ENCODE results near the gene GYS2. TPM values are rescaled to one million over a fixed set of nuclear protein-coding genes. Genes with fewer than 3 reads are reported as not detected.
A peak's percentile ranks its signal among the peaks of the same experiment; 100 is the strongest.

The GYS2 gene
- total RNA-seq, 2 donors from 2014 or later: not detected

DNA sequence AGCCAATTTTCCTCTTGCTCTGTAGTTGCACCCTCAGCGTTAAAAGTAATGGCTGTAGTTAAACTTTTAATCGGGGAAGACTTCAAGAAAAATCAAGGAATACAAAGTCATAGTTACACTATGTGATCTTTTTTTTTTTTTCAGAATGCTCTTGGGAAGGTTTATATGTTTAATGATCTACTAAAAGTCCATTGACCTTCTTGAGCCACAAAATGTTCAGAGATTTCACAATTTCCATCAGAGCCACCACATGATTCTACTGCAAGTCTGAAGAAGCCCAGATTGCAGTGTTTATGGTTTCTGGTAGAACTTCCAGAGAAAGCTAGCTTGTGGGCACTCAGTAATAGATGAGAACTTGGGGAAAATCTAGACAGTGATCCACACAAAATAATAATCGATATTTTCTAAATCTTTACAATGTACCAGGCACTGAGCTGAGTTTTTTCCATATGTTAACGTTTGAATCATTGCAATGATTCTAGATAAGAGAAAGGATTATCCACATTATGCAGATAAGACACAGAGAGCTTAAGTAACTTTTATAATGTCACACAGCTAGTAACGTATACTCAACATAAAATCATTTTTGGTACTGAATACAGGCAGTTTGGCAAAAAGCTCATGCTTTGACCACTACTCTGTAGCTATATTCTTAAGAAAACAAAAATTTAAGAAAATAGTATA is 38.3 kb downstream of the GYS2 start:
- DNase-seq (no peak), ATAC-seq (no peak)
- intact Hi-C loops (cut with DNase I, micrococcal nuclease): no loop called here

DNA sequence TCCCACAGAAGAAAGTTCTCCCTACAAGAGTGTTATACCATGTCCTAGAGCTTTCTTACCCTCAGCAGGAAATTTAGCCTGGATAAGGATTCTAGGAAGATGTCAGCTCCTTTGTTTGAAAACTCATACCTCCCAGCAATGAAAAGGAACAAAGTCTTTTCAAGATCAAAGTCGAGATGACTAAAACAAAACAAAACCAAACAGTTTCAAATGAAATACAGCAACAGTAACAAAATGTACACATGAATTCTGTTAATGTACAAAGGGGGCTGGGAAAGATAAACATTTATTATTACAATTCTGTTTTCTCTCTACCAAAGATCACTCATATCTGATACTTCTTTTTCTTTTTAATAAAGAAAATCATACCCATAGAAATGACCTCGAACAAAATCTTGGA is 41.8 kb downstream of the GYS2 start:
- ATAC-seq: no peak
- intact Hi-C loops (cut with DNase I, micrococcal nuclease): no loop called here
- no peak for DNase-seq

DNA sequence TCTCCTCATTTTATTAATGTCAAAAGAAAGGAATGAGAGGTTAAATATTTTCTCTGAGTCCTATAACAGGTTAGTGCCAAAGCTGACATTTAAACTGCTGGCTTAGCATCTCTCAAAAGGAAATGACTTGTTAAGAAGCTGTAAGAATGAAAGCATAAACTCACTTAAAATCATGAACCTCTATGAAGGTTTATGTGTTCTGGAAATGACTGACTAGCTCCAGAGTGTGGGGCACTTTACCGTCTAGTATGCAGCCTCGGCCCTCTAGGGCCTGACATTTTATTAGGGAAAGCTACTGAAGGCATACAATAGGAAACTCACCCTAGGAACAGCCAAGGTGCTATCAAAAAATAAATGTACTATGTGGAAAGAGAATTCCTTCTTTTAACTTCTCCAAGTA is 43.5 kb downstream of the GYS2 start:
- ATAC-seq (no peak), DNase-seq (no peak)
- intact Hi-C loops (cut with DNase I, micrococcal nuclease): no loop called here

DNA sequence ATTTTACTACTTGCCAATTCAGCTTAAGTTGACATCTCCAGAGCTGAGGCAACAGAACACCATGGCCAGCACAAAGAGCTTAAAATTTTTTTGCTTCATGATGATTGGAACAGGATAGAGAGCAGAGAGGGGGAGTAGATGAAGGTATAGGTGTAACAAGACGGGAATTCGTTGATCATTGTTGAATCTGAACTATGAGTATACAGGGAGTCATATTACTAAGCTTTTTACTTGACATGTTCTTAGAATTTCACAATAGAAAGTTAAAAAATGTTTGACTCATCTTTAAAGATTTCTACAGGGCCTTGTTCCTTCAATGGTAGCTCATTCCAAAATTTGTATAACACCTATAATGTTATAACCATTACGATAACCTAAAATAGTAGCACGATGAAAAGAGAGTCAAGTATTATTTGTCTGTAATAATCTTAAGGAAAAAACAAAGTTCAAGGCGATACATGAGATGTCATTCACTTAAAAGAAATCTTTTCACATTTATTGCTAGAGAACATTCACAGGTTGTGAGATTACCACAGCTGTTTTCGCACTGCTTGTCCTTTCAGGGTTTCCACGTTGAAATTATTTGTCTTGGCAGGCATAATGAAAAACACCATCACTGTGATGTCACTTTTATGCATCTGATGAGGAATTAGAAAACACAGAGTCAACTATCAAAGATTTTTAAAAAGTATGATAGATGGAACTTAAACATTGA is 44.6 kb downstream of the GYS2 start:
- DNase-seq (no peak), ATAC-seq (no peak)
- intact Hi-C loops (cut with DNase I, micrococcal nuclease): no loop called here

DNA sequence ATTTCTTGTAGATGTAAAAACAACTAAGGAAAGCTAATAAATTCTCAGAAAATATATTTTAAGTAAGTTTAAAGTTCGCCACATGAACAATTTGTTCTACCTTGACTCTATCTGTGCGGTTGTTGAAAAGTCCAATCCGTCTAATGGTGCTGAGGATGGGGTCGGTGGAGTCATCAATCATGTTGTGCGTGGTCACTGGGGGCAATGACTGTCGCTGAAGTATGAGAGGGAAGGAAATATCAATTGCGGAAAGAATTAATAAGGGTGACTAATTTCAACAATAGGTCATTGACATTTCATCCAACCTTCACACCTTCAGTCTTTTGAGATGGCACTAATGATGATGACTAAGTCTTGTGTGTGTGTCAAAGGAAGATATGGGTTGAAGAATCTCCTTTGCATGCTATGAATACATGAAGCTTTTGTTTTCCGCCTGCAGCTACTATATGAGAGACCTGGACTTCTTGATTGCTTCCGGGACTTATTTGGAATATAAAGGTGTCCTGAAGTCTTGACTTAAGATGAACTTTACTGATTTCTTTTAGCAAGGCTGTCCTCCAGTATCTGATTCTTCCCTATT is 46.5 kb downstream of the GYS2 start:
- no peak for ATAC-seq
- intact Hi-C loops (cut with DNase I, micrococcal nuclease): no loop called here

DNA sequence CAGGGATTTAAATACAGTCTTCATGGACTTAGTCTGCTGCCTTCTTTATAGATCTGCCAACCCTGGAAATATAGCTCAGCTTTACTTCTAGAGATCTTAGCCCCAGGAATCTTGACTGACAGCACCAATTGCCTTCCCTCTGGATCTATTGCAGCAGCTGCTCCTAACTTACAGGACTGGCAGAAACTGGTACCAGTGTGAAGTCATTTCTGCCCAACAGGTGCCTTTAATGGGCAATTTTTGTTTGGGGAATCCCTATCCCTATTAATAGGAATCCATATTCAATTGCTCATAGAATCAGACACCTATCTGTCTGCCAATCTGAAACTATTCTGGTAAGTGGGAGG is 51.3 kb downstream of the GYS2 start:
- intact Hi-C loops (cut with DNase I, micrococcal nuclease): no loop called here
- DNase-seq: no peak
- no peak for ATAC-seq

More for the DNA sequence above, 46.5 kb downstream of the GYS2 start:
- no peak for DNase-seq

DNA sequence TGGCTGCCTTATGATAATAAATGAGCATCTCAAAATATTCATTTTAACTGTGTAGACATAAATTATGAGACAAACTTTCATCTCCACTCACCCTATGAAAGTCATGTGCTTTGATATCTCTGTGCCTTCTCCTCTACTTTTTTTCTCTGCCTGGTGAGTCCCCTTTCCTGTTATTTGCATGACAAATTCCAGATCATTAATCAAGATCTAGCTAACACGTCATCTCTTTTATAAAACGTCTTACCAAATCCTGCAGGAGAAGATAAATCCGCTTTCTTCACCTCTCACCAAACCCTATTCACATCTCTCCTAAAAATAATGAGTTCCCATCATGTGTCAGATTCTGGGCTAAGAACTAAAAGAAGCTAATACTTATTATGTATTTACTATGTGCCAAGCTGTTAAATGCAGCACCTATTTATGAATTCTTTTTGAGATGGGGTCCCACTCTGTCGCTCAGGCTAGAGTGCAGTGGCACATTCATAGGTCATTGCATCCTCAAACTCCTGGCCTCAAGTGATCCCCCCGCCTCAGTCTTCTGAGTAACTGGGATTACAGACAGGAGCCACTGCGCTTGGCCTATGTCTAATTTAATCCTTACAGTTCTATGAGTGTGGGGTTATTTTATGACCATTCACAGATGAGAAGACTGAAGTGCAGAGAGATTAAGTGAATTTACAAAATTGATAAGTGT is 51.9 kb downstream of the GYS2 start:
- DNase-seq (no peak), ATAC-seq (no peak)
- intact Hi-C loops (cut with DNase I, micrococcal nuclease): no loop called here

DNA sequence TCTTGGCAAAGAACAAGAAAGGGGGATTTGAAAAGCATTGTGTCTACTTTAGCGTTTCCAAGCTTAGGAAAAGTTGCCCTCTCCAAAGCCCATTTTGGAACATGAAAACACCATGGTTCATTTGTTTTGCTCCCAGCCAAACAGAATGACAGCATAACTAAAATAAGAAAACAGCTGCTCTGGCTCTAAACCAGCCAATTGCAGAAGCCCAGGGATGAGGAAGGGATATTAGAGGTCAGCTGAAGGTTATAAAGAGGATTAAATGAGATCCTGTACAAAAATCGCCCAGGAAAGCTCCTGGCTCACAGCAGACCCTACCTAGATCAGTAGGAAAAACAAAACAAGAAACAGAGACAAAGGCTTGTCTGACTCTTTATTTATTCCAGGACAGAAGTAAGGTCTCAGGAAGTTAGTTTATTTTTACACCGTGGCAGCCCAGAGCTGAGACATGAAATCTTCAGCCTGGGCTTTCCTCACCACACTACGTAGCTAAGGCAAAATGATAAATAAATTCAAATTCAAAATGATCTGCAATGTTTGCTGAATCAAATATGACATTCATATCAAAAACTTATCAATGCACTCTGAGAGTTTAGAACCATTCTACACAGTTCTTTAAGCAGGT is 52.7 kb downstream of the GYS2 start:
- DNase-seq: no peak
- ATAC-seq: no peak
- intact Hi-C loops (cut with DNase I, micrococcal nuclease): no loop called here

DNA sequence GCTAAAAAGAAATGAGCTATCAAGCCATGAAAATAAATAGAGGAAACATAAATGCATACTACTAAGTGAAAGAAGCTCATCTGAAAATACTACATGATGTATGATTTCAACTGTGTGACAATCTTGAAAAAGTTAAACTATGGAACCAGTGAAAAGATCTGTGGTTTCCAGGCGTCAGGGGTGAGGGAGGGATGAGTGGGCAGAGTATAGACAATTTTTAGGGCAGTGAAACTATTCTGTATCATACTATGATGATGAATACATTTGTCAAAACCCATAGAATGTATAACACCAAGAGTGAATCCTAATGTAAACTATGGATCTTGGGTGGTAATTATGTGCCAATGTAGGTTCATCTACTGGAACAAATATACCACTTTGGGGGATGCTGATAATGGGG is 57.2 kb downstream of the GYS2 start:
- intact Hi-C loops (cut with DNase I, micrococcal nuclease): no loop called here
- ATAC-seq (no peak), DNase-seq (no peak)

DNA sequence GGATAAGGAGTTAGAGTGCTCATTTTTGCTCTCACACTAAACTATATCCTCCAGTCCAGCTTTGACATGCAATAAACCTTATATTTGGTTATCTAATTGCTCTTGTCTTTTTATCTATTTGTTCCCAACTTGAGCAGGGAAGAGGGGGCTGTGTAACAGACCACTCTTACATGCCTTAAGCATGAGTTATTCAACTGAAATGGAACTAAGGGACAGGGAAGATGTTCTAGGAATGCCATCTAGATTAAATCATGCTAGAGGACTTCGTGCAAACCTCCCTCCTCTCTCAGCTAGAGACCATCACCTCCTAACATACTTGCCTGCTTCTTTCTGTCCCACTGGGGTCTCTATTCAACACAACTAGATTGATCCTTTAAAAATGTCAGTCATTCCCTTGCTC is 57.9 kb downstream of the GYS2 start:
- intact Hi-C loops (cut with DNase I, micrococcal nuclease): no loop called here
- no peak for ATAC-seq

DNA sequence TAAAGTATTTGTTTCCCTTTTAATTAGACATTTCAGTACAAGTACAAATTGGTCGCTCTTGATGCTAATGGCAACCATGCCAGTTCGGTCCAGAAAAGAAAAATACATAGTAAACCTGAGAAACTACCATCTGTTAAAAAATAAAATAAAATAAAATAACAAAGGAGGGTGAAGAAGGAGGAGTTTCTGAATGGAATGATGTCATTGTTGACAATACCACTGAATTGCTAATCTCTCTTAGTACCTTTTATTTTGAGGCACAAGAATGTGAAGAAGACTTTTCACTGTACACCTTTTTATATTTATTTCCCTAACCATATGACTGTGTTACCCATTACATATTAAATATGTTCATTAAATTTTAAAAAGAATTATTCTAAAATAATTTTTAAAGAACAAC is 59.1 kb downstream of the GYS2 start:
- DNase-seq (no peak), ATAC-seq (no peak)
- intact Hi-C loops (cut with DNase I, micrococcal nuclease): no loop called here

More for the DNA sequence above, 57.9 kb downstream of the GYS2 start:
- DNase-seq: no peak

DNA sequence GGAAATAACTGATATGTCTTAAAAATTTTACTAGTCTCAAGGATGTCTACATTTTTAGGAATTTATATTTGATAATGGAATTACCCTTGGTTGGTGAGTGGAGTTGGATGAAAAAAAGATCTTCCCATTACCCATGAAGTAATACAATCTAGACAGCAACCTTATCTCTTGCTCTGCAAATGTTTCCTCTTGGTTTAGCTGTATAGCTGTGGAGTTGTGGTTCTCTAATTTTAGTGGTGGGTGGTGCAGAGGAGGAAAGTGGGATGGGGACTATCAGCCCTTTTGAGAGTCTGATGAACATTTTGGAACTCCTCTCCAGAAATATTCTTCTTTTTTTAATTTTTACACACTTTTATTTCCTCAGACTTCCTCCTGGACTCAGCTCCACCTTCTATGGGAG is 61.5 kb downstream of the GYS2 start:
- ATAC-seq (no peak), DNase-seq (no peak)
- intact Hi-C loops (cut with DNase I, micrococcal nuclease): no loop called here

DNA sequence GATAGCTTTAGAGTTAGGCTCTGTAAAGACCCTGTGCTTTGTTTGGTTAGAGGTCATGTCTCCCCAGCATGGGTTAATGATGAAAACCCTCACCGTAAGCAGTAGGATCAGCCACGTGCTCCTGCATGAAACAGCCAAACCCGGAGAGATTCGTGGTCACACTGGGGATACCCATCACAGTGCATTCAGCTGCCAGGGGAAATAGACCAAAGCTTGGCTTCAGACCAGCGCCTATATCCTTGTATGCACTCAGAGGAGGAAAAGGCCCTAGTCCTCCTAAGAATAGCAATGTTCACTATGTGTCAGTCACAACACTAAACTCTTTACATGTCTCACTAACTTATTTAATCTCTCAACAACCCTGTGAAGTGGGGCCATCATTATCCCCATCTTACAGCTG is 62.2 kb downstream of the GYS2 start:
- intact Hi-C loops (cut with DNase I, micrococcal nuclease): no loop called here
- ATAC-seq (no peak), DNase-seq (no peak)

DNA sequence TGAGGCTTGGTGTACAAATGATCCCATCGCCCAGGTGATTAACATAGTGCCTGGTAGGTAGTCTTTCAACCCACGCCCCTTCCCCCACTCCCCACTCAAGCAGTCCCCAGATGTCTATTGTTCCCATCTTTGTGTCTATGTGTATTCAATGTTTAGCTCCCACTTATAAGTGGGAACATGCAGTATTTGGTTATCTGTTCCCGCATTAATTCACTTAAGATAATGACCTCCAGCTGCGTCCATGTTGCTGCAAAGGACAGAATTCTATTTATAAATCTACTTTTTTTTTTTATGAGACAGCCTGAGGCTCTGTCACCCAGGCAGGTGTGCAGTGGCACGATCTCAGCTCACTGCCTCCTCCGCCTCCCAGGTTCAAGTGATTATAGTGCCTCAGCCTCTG is 62.9 kb downstream of the GYS2 start:
- ATAC-seq: no peak
- intact Hi-C loops (cut with DNase I, micrococcal nuclease): no loop called here
- no peak for DNase-seq

DNA sequence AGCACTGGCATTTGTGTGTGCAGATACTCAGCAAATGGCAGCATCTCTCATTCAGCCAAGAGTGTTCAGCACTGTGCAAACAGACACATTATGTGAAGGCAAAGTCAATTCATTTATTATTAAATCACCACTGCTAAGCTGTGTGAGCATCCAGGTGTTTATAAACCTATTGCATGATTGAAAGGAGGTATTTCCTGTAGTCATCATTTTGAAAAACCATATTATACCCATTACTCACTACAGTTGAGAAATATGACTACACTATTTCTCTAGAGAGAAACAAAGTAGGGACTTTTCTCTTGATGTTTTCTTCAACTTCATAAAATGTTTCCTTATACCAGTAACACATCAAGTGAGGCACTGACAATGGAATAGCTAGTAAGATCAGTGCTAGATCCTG is 64.8 kb downstream of the GYS2 start:
- intact Hi-C loops (cut with DNase I, micrococcal nuclease): no loop called here
- ATAC-seq (no peak), DNase-seq (no peak)

DNA sequence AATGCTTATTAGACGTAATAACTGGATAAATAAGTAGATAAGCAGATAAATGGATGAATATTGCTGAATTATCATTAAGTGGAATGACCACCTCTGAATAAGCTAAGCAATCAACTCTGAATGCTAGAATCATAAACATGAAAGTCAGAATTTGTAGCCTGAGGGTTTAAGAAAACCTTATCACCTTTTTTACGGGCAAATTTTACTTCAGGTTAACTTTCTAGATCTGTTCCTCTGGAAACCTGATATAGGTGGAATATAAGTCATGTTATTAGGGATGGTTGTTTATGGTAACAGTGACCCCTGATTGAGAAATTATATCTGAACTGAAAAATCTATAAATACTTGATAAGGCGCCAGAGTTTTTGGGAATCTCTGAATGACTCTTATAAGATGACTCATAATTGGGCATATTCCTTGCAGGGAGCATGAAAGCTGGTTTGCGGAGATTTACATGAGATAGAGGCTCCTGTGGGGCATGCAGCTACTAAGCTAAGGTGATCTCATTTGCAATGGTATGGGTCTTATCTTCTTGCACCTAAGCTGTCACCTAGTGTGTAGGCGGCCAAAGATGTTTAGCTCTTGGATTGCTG is 66.5 kb downstream of the GYS2 start:
- ATAC-seq (no peak), DNase-seq (no peak)
- intact Hi-C loops (cut with DNase I, micrococcal nuclease): no loop called here

DNA sequence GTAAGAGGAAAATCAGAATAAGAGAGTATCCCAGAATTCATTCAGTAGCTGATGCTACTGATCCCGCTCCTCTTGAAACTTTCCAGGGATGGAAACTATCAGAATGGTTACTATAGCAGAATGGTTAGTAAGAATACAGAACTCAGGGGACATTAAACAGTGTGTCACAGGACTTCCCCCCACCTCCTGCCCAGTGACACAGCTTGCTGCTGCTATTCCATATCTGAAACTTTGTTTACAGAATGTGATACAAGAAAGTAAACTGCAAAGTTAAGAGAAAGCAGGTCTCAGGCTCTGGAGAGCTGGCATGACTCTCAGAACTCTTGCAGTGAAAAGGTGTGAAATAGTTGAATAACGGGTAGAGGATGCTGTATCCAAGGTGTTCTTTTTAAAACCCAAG is 75.2 kb downstream of the GYS2 start:
- ATAC-seq (no peak), DNase-seq (no peak)
- intact Hi-C loops (cut with DNase I, micrococcal nuclease): no loop called here

DNA sequence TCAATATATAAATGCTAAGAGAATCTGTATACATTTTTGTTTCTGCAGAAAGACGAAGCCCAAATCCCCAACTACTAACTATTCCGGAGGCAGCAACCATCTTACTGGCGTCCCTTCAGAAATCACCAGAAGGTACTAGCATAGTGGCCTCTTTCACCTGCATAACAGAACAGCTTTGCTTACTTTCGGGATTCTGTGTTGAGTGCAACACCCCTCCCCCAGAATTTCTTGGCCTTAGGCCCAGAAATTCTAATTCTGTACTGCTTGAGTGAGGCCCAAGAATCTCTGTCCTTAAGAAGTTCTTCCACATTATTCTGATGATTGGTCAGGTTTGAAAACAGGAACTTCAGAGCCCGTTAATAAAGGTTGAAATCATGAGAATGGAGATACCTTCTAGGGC is 75.7 kb downstream of the GYS2 start:
- intact Hi-C loops (cut with DNase I, micrococcal nuclease): no loop called here
- DNase-seq (no peak), ATAC-seq (no peak)

DNA sequence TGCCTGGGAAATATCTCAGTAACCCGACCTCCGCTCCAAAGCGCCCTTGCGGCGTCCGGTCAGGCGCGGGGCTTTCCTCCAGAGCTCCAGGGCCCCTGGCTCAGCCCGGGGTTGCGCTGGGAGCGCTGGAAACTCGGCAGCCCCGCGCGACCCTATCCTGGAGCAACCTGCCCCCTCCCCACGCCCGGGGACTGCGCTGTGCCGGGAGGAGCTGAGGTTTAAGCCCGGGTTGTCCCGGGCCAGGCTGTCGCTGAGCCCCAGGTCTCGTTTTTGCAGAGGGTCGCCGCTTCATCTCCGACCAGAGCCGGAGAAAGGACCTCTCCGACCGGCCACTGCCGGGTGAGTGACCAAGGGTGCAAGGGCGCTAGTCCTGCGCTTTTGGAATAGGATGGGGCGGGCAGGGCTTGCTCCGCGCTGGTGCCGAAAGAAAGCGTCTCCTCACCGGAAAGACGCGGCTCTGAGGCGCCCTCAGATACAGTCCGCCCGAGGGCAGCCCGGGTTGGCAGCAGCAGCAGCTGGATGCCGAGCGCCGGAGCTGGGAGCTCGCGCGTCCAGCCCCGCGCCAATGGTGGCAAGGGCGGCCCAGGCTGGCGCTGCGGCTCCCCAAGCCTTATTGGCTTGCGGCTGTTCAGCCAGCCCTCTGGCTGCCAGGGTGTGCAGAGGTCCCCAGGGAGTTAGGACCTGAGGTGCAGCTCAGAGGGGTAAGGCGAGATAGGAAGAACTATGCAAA is 77.0 kb downstream of the GYS2 start:
- ATAC-seq: peak; percentile 76
- DNase-seq: peak; percentile 27 to 45
- intact Hi-C loops (cut with DNase I, micrococcal nuclease): no loop called here

All from left colon (tissue), 2 donors.